HL-60 (cell line): ENCODE measurements around the gene PLCB1.

ENCODE experiments used
- GABPA ChIP-seq: IDR thresholded peaks from 2 replicates; pipeline ENCODE4 v1.6.1; 2012; ENCODE audit warnings: low read depth
- POLR2AphosphoS5 ChIP-seq: IDR thresholded peaks from 2 replicates; pipeline ENCODE4 v1.6.1; 2012; ENCODE audit warnings: low read depth
- REST ChIP-seq: IDR thresholded peaks from 2 replicates; pipeline ENCODE4 v1.6.1; 2012; ENCODE audit warnings: low read depth; ENCODE audit not compliant: insufficient replicate concordance
- SPI1 ChIP-seq: IDR thresholded peaks from 2 replicates; pipeline ENCODE4 v1.6.1; 2012; ENCODE audit warnings: low read depth, mild to moderate bottlenecking, borderline replicate concordance
- TF ChIP-seq, protein P1 (sequence below): IDR thresholded peaks from one replicate; pipeline ENCODE4 v1.5.1; 2011; ENCODE audit warnings: low read length, control low read depth, inconsistent platforms; ENCODE audit not compliant: insufficient read depth

DNA sequence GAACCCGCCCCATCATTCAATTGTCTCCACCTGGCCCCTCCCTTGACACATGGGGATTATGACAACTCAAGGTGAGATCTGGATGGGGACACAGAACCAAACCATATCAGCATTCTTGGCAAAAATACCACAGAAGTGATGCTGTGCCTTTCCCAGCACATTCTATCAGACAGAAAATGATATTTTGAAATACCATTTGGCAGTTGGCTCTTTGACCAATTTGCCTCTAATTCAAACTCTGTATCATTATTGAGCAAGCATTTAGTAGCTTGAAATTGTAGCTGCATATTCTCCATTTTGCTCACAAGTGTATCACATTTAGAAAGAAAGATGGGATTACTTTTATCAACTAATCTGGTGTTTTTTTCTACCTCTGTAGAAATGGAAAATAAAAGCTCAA, 64.0 kb downstream of the PLCB1 start:
- TF ChIP-seq, protein P1, sequence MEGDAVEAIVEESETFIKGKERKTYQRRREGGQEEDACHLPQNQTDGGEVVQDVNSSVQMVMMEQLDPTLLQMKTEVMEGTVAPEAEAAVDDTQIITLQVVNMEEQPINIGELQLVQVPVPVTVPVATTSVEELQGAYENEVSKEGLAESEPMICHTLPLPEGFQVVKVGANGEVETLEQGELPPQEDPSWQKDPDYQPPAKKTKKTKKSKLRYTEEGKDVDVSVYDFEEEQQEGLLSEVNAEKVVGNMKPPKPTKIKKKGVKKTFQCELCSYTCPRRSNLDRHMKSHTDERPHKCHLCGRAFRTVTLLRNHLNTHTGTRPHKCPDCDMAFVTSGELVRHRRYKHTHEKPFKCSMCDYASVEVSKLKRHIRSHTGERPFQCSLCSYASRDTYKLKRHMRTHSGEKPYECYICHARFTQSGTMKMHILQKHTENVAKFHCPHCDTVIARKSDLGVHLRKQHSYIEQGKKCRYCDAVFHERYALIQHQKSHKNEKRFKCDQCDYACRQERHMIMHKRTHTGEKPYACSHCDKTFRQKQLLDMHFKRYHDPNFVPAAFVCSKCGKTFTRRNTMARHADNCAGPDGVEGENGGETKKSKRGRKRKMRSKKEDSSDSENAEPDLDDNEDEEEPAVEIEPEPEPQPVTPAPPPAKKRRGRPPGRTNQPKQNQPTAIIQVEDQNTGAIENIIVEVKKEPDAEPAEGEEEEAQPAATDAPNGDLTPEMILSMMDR: no peak
- TF ChIP-seq SPI1 (no peak), GABPA (no peak), POLR2AphosphoS5 (no peak), REST (no peak)
